Mammary epithelial cell (primary cell): ENCODE measurements around the gene BGN.

Experiments
- CTCF ChIP-seq, 2 donors: IDR thresholded peaks in 1 of 2; conservative IDR thresholded peaks in 1 of 2; 2 replicates each; pipeline ENCODE4 v1.5.1; 2011 to 2012; ENCODE audit warnings: inconsistent platforms in 2 of 2, low read length in 2 of 2, mild to moderate bottlenecking in 2 of 2, control low read depth in 1 of 2, low read depth in 1 of 2; ENCODE audit not compliant: insufficient read depth in 1 of 2; ENCODE audit errors: extremely low read depth in 1 of 2
- EZH2 ChIP-seq: IDR thresholded peaks from 2 replicates; pipeline ENCODE4 v1.6.1; 2012; ENCODE audit warnings: low read length, inconsistent platforms, borderline replicate concordance

- TF ChIP-seq CTCF (conservative IDR thresholded peaks at IDR 0.05 in 1 of 2, IDR thresholded peaks at IDR 0.05 in 1 of 2; ENCODE audit: extremely low read depth in 1 of 2, insufficient read depth in 1 of 2, low read depth in 1 of 2, low read length in 2 of 2) (no peak), EZH2 (no peak)
Measured at GRCh38 chrX:153519569-153520286, 24.9 kb downstream of the BGN start.
